NCI-H2171 (cell line): ENCODE results near the gene LRP1B.
"Not testable (repeated sequence)": the region's sequence is repeated elsewhere in the genome, so short reads cannot be mapped to it uniquely, and the experiment has no call there.

ENCODE experiments used
- DNase-seq: peaks from one replicate; lab custom pipeline; 2025; lab: John Stamatoyannopoulos, UW

LRP1B gene

GRCh38 chr2:140604096-140604495 is 1526.7 kb downstream of the LRP1B start:
- no peak for DNase-seq

GRCh38 chr2:140603416-140603815 is 1527.4 kb downstream of the LRP1B start:
- DNase-seq, result no peak

GRCh38 chr2:140601801-140602200 is 1529.0 kb downstream of the LRP1B start:
- DNase-seq, result no peak

- no peak for DNase-seq
Observed at GRCh38 chr2:140601342-140601741, 1529.5 kb downstream of the LRP1B start.

- DNase-seq, result no peak
Observed at GRCh38 chr2:140600116-140600515, 1530.7 kb downstream of the LRP1B start.

- no peak for DNase-seq
Observed at GRCh38 chr2:140597836-140598235, 1533.0 kb downstream of the LRP1B start.

GRCh38 chr2:140597205-140597604 is 1533.6 kb downstream of the LRP1B start:
- DNase-seq, result no peak

GRCh38 chr2:140596447-140596846 is 1534.4 kb downstream of the LRP1B start:
- no peak for DNase-seq

- DNase-seq, result no peak
Observed at GRCh38 chr2:140595107-140595506, 1535.7 kb downstream of the LRP1B start.

GRCh38 chr2:140593132-140593531 is 1537.7 kb downstream of the LRP1B start:
- DNase-seq, result no peak

- DNase-seq, result no peak
Observed at GRCh38 chr2:140589696-140590095, 1541.1 kb downstream of the LRP1B start.

GRCh38 chr2:140589273-140589672 is 1541.5 kb downstream of the LRP1B start:
- no peak for DNase-seq

GRCh38 chr2:140586379-140586778 is 1544.4 kb downstream of the LRP1B start:
- DNase-seq, result no peak

- DNase-seq, result no peak
Observed at GRCh38 chr2:140585016-140585415, 1545.8 kb downstream of the LRP1B start.

- no peak for DNase-seq
Observed at GRCh38 chr2:140584471-140584870, 1546.3 kb downstream of the LRP1B start.

GRCh38 chr2:140580532-140581151 is 1550.2 kb downstream of the LRP1B start:
- DNase-seq, result no peak

GRCh38 chr2:140577453-140577852 is 1553.4 kb downstream of the LRP1B start:
- no peak for DNase-seq

- no peak for DNase-seq
Observed at GRCh38 chr2:140567734-140568133, 1563.1 kb downstream of the LRP1B start.

- no peak for DNase-seq
Observed at GRCh38 chr2:140565756-140566155, 1565.1 kb downstream of the LRP1B start.

- DNase-seq, result no peak
Observed at GRCh38 chr2:140555701-140556100, 1575.1 kb downstream of the LRP1B start.

GRCh38 chr2:140552634-140553033 is 1578.2 kb downstream of the LRP1B start:
- no peak for DNase-seq

GRCh38 chr2:140551287-140551686 is 1579.5 kb downstream of the LRP1B start:
- no peak for DNase-seq

- DNase-seq, result no peak
Observed at GRCh38 chr2:140550821-140551220, 1580.0 kb downstream of the LRP1B start.

- not testable (repeated sequence) for DNase-seq
Observed at GRCh38 chr2:140544769-140545168, 1586.0 kb downstream of the LRP1B start.
